Osteoblast (primary cell): ENCODE results near the gene ENPP3. TPM values are rescaled to one million over a fixed set of nuclear protein-coding genes. Genes with fewer than 3 reads are reported as not detected.

Experiments used
- DNase-seq: peaks from one replicate; pipeline ENCODE4 v3.0.0; 2011; ENCODE audit warnings: low spot score, mixed read lengths; ENCODE audit not compliant: insufficient read length; ENCODE audit errors: missing footprints
- H2AFZ ChIP-seq: 2 replicates; pipeline ENCODE4 v1.6.0; 2011; ENCODE audit warnings: mild to moderate bottlenecking, low read length
- H3K27ac ChIP-seq: 2 replicates; pipeline ENCODE4 v1.5.1; 2011; ENCODE audit warnings: mild to moderate bottlenecking, low read depth, low read length, moderate library complexity
- H3K27me3 ChIP-seq: 2 replicates; pipeline ENCODE4 v1.6.0; 2012; ENCODE audit warnings: mild to moderate bottlenecking, control low read depth, inconsistent platforms, low read length, moderate library complexity; ENCODE audit not compliant: insufficient read depth
- H3K36me3 ChIP-seq: 2 replicates; pipeline ENCODE4 v1.5.1; 2011; ENCODE audit warnings: mild to moderate bottlenecking, low read length, control low read depth, moderate library complexity; ENCODE audit not compliant: insufficient read depth
- H3K4me1 ChIP-seq: 2 replicates; pipeline ENCODE4 v1.5.1; 2011; ENCODE audit warnings: mild to moderate bottlenecking, low read length, control low read depth, moderate library complexity; ENCODE audit not compliant: insufficient read depth
- H3K4me2 ChIP-seq: 2 replicates; pipeline ENCODE4 v1.6.0; 2011; ENCODE audit warnings: mild to moderate bottlenecking, low read length; ENCODE audit not compliant: insufficient read depth
- H3K4me3 ChIP-seq: fragments of 200-600 bp; sonication (generic); 3 replicates; pipeline ENCODE4 v1.5.1; 2012; ENCODE audit warnings: mild to moderate bottlenecking, low read length, inconsistent platforms; ENCODE audit not compliant: insufficient read depth
- H3K79me2 ChIP-seq: 2 replicates; pipeline ENCODE4 v1.6.0; 2012; ENCODE audit warnings: mild to moderate bottlenecking, low read length, control low read depth, inconsistent platforms; ENCODE audit not compliant: insufficient read depth
- H3K9me3 ChIP-seq: 2 replicates; pipeline ENCODE4 v1.5.1; 2011; ENCODE audit warnings: low read depth, low read length, control low read depth
- H4K20me1 ChIP-seq: 2 replicates; pipeline ENCODE4 v1.6.0; 2012; ENCODE audit warnings: mild to moderate bottlenecking, low read length, control low read depth; ENCODE audit not compliant: insufficient read depth
- total RNA-seq: library from RNA; depleted of rRNA; stranded (reverse); fragments of >200 nt; gene quantifications from 2 replicates; pipeline ENCODE4 v1.2.3, GENCODE V29; 2012
- TF ChIP-seq, protein P1 (sequence below): IDR thresholded peaks from 2 replicates; pipeline ENCODE4 v1.5.1; 2011; ENCODE audit warnings: mild to moderate bottlenecking, low read depth, low read length, moderate library complexity; ENCODE audit errors: extremely low read depth

Gene ENPP3
- total RNA-seq, 1 donor = not detected

- no peaks in the 10 kb centered on the region for H3K79me2 ChIP-seq
- no peak overlapping the region for H3K4me3 ChIP-seq
- H3K27me3 ChIP-seq = no peaks in the 10 kb centered on the region
- no peak overlapping the region for H3K27ac ChIP-seq
- no peaks in the 10 kb centered on the region for H3K4me1 ChIP-seq
- H3K36me3 ChIP-seq = peaks cover 72% of the 10 kb centered on the region
- no peak for DNase-seq
- H3K9me3 ChIP-seq = no peaks in the 10 kb centered on the region
- no peak overlapping the region for H2AFZ ChIP-seq
- TF ChIP-seq, protein P1, sequence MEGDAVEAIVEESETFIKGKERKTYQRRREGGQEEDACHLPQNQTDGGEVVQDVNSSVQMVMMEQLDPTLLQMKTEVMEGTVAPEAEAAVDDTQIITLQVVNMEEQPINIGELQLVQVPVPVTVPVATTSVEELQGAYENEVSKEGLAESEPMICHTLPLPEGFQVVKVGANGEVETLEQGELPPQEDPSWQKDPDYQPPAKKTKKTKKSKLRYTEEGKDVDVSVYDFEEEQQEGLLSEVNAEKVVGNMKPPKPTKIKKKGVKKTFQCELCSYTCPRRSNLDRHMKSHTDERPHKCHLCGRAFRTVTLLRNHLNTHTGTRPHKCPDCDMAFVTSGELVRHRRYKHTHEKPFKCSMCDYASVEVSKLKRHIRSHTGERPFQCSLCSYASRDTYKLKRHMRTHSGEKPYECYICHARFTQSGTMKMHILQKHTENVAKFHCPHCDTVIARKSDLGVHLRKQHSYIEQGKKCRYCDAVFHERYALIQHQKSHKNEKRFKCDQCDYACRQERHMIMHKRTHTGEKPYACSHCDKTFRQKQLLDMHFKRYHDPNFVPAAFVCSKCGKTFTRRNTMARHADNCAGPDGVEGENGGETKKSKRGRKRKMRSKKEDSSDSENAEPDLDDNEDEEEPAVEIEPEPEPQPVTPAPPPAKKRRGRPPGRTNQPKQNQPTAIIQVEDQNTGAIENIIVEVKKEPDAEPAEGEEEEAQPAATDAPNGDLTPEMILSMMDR = no peak
- H3K4me2 ChIP-seq = no peak overlapping the region
- no peaks in the 10 kb centered on the region for H4K20me1 ChIP-seq
Observed at GRCh38 chr6:131613296-131613925, 23.7 kb upstream of the ENPP3 start.

DNA sequence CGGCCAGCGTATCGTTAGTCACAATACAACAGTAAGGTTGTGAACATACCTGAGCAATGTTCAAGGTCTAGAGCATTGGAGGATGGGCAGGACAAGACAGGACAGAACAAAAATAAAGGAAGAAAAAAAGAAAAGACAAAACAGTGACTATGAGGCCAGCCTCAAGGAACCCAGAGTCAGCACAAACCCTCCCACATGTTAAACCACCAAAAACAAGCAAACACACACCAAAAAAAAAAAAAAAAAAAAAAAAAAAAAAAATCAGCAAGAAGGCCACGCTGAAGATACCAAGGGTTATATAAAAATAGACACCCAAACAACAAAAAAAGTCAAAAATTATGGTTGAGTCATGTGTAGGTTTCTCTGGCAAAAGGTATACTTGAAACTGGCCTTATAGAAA lies 21.8 kb upstream of the ENPP3 start:
- no peak overlapping the region for H3K4me3 ChIP-seq
- no peaks in the 10 kb centered on the region for H3K9me3 ChIP-seq
- TF ChIP-seq, protein P1 = no peak
- H3K27me3 ChIP-seq = no peaks in the 10 kb centered on the region
- H4K20me1 ChIP-seq = no peaks in the 10 kb centered on the region
- DNase-seq = no peak
- no peak overlapping the region for H3K27ac ChIP-seq
- H3K4me2 ChIP-seq = no peak overlapping the region
- peaks cover 75% of the 10 kb centered on the region for H3K36me3 ChIP-seq
- H3K79me2 ChIP-seq = no peaks in the 10 kb centered on the region
- H3K4me1 ChIP-seq = no peaks in the 10 kb centered on the region
- H2AFZ ChIP-seq = no peak overlapping the region

GRCh38 chr6:131627724-131628682 lies 9.1 kb upstream of the ENPP3 start, which contains the start of gene MED23:
MED23 (minus strand) TSS chr6:131628242; CDS start chr6:131628049, 193 bp downstream.
- Histone ChIP-seq H3K9me3 (no peaks in the 10 kb centered on the region), H3K4me1 (peaks cover 28% of the 10 kb centered on the region), H3K4me3 (peak within 1 kb of the TSS; percentile 96), H3K4me2 (peak within 1 kb of the TSS; percentile 87), H3K27me3 (peaks cover 4% of the 10 kb centered on the region), H3K27ac (peak within 1 kb of the TSS; percentile 77), H3K36me3 (peaks cover 30% of the 10 kb centered on the region), H3K79me2 (peaks cover 22% of the 10 kb centered on the region), H4K20me1 (no peaks in the 10 kb centered on the region), H2AFZ (peak within 1 kb of the TSS; percentile 97)
- peak; percentile 92 for DNase-seq
- TF ChIP-seq, protein P1 = peak; percentile 98

- H3K79me2 ChIP-seq = peaks cover 22% of the 10 kb centered on the region
- H3K27ac ChIP-seq = no peak overlapping the region
- peak overlapping the region; percentile 95 for H2AFZ ChIP-seq
- H3K27me3 ChIP-seq = peaks cover 4% of the 10 kb centered on the region
- peak overlapping the region; percentile 82 for H3K4me2 ChIP-seq
- no peak for DNase-seq
- peaks cover 23% of the 10 kb centered on the region for H3K36me3 ChIP-seq
- H4K20me1 ChIP-seq = no peaks in the 10 kb centered on the region
- peaks cover 28% of the 10 kb centered on the region for H3K4me1 ChIP-seq
- no peaks in the 10 kb centered on the region for H3K9me3 ChIP-seq
- TF ChIP-seq, protein P1 = no peak
- peak overlapping the region; percentile 96 for H3K4me3 ChIP-seq
Observed at GRCh38 chr6:131628726-131629125, 8.4 kb upstream of the ENPP3 start.
